WERI-Rb-1 (cell line): ENCODE results near the gene HNRNPAB.
"Not testable (repeated sequence)": the region's sequence is repeated elsewhere in the genome, so short reads cannot be mapped to it uniquely, and the experiment has no call there.

Experiments
- DNase-seq: peaks from one replicate; pipeline ENCODE4 v3.0.0-alpha.2; 2020
- H3K27ac ChIP-seq: fragments of 250-450 bp; sonication (Bioruptor Pico); 2 replicates; pipeline ENCODE4 v1.5.1; 2020; ENCODE audit warnings: mild to moderate bottlenecking, moderate library complexity
- H3K27me3 ChIP-seq: fragments of 250-450 bp; sonication (Bioruptor Pico); 2 replicates; pipeline ENCODE4 v1.5.1; 2021; ENCODE audit warnings: mild to moderate bottlenecking, low read depth, moderate library complexity; ENCODE audit not compliant: insufficient read depth, severe bottlenecking
- H3K36me3 ChIP-seq: fragments of 250-450 bp; sonication (Bioruptor Pico); 2 replicates; pipeline ENCODE4 v1.5.1; 2020; ENCODE audit warnings: mild to moderate bottlenecking, moderate library complexity
- H3K4me3 ChIP-seq: 2 replicates; pipeline ENCODE4 v1.5.1; 2011; ENCODE audit warnings: low read depth, mild to moderate bottlenecking, control low read depth, low read length
- H3K9me3 ChIP-seq: fragments of 250-450 bp; sonication (Bioruptor Pico); 2 replicates; pipeline ENCODE4 v1.5.1; 2021; ENCODE audit warnings: mild to moderate bottlenecking, moderate library complexity; ENCODE audit not compliant: severe bottlenecking
- TF ChIP-seq, protein P1 (sequence below): IDR thresholded peaks from 2 replicates; pipeline ENCODE4 v1.5.1; 2011; ENCODE audit warnings: low read depth, mild to moderate bottlenecking, control low read depth, inconsistent platforms, low read length

HNRNPAB gene

DNA sequence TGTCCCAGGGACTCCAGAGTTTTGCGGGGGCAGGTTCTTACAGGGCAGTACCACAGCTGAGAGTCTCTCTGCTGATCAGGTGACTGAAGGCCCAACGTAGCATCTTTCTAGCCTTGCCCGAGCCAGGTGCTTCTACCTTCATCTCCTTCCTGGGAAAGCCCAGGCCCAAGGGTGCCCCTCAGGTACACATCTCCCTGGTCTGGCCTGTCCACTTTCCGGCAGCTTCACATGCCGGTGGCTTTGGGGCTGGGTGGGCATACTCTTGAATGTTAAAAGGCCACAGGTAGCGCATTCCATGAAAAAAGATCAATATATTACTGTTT, 33.9 kb downstream of the HNRNPAB start:
- TF ChIP-seq, protein P1, sequence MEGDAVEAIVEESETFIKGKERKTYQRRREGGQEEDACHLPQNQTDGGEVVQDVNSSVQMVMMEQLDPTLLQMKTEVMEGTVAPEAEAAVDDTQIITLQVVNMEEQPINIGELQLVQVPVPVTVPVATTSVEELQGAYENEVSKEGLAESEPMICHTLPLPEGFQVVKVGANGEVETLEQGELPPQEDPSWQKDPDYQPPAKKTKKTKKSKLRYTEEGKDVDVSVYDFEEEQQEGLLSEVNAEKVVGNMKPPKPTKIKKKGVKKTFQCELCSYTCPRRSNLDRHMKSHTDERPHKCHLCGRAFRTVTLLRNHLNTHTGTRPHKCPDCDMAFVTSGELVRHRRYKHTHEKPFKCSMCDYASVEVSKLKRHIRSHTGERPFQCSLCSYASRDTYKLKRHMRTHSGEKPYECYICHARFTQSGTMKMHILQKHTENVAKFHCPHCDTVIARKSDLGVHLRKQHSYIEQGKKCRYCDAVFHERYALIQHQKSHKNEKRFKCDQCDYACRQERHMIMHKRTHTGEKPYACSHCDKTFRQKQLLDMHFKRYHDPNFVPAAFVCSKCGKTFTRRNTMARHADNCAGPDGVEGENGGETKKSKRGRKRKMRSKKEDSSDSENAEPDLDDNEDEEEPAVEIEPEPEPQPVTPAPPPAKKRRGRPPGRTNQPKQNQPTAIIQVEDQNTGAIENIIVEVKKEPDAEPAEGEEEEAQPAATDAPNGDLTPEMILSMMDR, result no peak
- DNase-seq, result no peak
- no peaks in the 10 kb centered on the region for H3K36me3 ChIP-seq
- H3K27ac ChIP-seq, result no peak overlapping the region
- no peaks in the 10 kb centered on the region for H3K27me3 ChIP-seq
- no peak overlapping the region for H3K4me3 ChIP-seq
- H3K9me3 ChIP-seq, result no peaks in the 10 kb centered on the region

DNA sequence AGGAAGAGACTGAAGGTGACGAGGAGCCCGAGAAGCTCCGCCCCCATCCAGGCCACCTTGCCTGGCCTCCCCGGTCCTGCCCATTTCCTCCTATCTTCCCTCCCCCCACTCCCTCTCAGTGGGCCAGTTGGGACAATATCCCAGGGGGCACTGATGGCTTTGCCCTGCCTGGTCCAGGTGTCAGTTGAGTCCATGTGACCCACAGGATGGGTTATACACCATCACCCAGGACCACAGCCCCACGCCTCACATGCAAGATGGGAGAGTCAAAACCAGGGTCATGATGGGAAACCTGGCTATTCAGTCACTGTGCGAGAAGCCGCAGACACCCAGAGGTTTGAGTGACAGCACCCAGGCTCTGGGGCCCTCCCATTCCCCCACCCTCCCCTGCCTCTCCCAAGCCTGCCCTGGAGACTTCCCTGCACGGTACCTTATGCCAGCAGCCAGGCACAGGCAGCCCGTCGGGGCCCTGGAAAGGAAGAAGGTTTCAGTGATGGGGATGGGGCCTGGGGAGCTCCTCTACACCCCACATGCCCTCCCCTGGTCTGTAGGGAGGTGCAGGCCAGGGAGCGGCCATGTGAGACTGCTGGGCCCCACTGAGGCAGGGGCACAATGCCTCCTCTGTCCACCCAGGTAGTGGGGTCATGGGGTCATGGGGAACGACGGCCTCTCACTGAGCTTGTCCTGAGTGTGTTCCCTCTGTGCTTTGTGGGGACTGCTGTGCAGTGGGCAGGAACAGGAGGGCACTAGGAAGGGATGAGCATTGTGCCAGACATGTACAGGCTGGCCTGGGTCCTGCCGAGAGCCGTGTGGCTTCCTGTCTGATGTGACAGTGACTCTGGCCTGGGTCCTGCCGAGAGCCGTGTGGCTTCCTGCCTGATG, 34.6 kb downstream of the HNRNPAB start:
- TF ChIP-seq, protein P1, result no peak
- H3K36me3 ChIP-seq, result no peaks in the 10 kb centered on the region
- no peaks in the 10 kb centered on the region for H3K27me3 ChIP-seq
- DNase-seq, result no peak
- H3K27ac ChIP-seq, result no peak overlapping the region
- no peaks in the 10 kb centered on the region for H3K9me3 ChIP-seq
- no peak overlapping the region for H3K4me3 ChIP-seq

DNA sequence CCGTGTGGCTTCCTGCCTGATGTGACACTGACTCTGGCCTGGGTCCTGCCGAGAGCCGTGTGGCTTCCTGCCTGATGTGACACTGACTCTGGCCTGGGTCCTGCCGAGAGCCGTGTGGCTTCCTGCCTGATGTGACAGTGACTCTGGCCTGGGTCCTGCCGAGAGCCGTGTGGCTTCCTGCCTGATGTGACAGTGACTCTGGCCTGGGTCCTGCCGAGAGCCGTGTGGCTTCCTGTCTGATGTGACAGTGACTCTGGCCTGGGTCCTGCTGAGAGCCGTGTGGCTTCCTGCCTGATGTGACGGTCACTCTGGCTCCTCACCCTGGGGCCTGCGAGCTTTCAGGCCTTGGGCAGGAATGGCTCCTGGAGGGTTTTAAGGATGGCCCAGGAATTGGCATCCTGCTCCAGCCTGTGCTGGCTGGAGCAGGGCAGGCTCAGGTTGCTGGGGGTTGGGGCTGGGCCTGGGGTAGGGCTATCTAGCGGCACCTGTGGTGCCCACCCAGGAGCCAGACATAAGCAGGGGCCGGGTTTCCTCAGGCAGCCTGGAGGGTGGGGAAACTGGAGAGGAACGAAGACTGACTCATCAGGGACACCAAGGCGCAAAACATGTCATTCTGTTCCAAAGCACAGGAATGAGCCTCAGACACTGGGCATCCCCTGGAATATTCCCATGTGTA, 35.4 kb downstream of the HNRNPAB start:
- not testable (repeated sequence) for H3K27ac ChIP-seq, DNase-seq, H3K9me3 ChIP-seq, H3K27me3 ChIP-seq, H3K36me3 ChIP-seq, H3K4me3 ChIP-seq

DNA sequence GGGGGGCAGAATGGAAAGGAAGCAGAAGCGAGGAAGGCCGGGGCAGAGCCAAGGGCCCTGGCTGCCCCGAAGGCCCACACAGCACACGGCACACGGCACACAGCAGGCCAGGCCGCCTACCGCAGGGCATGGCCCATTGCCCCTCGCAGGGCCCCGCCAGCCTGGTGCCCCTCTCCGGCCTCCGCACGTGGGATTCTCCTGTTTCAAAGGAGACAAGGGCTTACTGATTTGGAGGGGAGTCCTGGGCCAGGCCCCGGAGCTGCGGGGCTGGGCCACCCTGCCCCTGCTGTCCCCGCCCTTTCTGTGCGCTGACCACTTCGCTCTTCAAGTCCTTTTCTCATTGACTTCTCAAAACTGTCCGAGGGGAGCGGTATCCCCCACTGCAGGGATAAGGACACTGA, 36.0 kb downstream of the HNRNPAB start:
- Histone ChIP-seq H3K36me3 (no peaks in the 10 kb centered on the region), H3K4me3 (no peak overlapping the region), H3K9me3 (no peaks in the 10 kb centered on the region), H3K27me3 (no peaks in the 10 kb centered on the region), H3K27ac (no peak overlapping the region)
- DNase-seq, result no peak
- TF ChIP-seq, protein P1, result no peak

DNA sequence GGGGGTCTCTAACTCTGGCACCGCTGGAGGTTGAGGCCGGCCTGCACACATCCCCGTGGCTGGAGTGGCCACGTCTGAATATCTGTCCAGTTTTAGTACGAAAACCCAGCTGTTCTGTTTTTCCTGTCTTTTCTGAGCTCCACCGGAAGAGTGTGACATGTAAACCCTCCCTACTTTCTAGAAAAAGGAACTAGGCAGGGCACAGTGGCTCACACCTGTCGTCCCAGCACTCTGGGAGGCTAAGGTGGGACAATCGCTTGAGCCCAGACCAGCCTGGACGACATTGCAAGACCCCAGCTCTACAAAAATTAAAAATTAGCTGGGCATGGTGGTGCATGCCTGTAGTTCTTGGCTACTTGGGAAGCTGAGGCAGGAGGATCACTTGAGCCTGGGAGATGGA, 36.4 kb downstream of the HNRNPAB start:
- no peaks in the 10 kb centered on the region for H3K36me3 ChIP-seq
- H3K4me3 ChIP-seq, result no peak overlapping the region
- no peaks in the 10 kb centered on the region for H3K27me3 ChIP-seq
- TF ChIP-seq, protein P1, result no peak
- no peaks in the 10 kb centered on the region for H3K9me3 ChIP-seq
- no peak for DNase-seq
- no peak overlapping the region for H3K27ac ChIP-seq

DNA sequence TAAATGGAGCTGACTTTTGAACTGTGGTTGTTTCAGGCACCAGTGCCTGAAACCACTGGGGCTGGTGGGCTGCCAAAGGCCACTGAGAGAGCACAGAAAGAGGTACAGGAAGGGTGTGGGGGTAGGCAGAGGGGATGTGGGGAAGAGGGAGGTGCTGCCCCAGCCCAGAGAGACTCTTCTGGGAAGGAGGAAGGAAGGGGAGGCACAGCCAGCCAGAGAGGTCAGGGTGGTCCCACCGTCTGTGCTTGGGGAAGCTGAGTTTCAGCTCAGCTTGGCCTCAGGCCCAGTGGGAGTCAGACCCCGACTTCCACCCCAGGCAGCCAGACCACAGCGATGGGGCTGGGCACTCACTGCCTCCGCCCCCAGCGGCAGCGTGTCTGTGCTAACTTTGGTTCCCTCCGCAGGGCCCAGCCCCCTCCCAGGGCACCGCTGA, 36.9 kb downstream of the HNRNPAB start:
- Histone ChIP-seq H3K9me3 (no peaks in the 10 kb centered on the region), H3K4me3 (no peak overlapping the region), H3K27me3 (no peaks in the 10 kb centered on the region), H3K36me3 (no peaks in the 10 kb centered on the region), H3K27ac (no peak overlapping the region)
- no peak for DNase-seq
- TF ChIP-seq, protein P1, result no peak
